ENCODE results near the gene DDB1. TPM values are rescaled to one million over a fixed set of nuclear protein-coding genes. Genes with fewer than 3 reads are reported as not detected.

The DDB1 gene
- total RNA-seq, 1 donor from 2014 or later: 165 TPM

DNA sequence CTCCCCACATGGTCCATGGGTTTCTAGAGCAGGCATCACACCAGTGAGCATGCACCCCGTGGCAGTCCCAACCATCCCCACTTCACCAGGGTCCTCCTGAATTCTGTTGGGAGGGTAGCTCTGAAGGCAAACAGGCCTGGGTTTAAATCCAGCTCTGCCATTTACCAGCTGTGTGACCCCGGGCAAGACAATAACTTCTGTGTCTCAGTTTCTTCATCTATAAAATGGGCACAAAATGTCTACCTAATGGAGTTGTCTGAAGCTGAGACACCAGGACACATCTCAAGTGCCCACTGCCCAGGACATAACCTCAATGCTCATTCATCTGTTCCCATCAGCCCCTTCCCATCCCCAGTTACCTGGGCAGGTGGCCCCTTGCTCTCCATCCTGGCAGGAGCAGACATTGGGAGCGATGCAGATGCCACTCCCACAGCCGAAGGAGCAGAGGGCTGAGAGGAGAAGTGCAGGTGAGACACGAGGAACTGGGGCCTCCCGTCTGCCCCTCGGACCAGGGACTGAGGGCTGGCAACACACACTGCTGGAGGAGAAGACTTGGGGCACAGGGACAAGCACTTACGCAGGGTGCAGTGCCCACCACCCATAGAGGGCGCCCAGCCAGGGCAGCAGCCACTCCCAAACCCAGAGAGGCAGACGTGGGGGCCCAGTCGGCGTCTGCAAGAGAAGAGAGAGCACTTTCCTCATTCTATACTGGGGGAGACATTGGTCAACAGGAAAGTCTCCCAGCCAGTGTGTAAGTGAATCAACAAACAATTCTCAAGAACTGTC, 41.8 kb downstream of the DDB1 start:
- TF ChIP-seq, protein P1, sequence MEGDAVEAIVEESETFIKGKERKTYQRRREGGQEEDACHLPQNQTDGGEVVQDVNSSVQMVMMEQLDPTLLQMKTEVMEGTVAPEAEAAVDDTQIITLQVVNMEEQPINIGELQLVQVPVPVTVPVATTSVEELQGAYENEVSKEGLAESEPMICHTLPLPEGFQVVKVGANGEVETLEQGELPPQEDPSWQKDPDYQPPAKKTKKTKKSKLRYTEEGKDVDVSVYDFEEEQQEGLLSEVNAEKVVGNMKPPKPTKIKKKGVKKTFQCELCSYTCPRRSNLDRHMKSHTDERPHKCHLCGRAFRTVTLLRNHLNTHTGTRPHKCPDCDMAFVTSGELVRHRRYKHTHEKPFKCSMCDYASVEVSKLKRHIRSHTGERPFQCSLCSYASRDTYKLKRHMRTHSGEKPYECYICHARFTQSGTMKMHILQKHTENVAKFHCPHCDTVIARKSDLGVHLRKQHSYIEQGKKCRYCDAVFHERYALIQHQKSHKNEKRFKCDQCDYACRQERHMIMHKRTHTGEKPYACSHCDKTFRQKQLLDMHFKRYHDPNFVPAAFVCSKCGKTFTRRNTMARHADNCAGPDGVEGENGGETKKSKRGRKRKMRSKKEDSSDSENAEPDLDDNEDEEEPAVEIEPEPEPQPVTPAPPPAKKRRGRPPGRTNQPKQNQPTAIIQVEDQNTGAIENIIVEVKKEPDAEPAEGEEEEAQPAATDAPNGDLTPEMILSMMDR (IDR thresholded peaks at IDR 0.05; ENCODE audit: insufficient read depth, low read length, poor library complexity, severe bottlenecking): peak; percentile 13
- Histone ChIP-seq H3K36me3 (ENCODE audit: control insufficient read depth, insufficient read depth, low read length) (no peaks in the 10 kb centered on the region), H3K4me3 (ENCODE audit: low read depth, low read length) (no peak overlapping the region), H3K27me3 (ENCODE audit: control insufficient read depth, insufficient read depth, low read length) (peaks cover 14% of the 10 kb centered on the region)
- DNase-seq (ENCODE audit: low read depth): no peak

DNA sequence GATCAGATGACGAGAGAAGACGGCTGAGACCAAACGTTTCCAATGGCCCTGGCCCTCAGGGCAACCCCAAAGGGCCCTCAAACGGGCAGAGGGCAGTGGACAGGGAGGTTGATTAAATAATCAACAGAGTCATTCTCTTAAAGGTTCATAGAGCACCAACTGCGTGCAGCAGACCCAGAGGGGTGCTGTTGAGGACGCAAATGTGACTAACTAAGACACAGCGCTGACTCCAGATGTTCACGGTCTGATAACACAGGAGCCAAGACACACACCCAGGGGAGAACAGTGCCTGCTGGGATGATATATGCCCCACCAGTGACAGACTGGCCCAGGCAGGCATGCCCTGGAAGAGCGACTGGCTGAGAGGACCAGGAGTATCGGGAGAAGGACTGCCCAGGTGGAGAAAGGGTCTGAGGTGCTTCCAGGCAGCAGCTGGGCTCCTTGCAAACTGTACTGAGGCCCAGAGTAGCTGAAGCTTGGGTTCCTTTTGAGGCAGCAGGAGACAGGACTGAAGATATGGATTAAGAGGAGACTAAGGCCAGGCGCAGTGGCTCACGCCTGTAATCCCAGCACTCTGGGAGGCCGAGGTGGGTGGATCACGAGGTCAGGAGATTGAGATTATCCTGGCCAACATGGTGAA, 45.4 kb downstream of the DDB1 start:
- TF ChIP-seq, protein P1 (IDR thresholded peaks at IDR 0.05; ENCODE audit: insufficient read depth, low read length, poor library complexity, severe bottlenecking): no peak
- peaks cover under 1% of the 10 kb centered on the region for H3K27me3 ChIP-seq (ENCODE audit: control insufficient read depth, insufficient read depth, low read length)
- no peaks in the 10 kb centered on the region for H3K36me3 ChIP-seq (ENCODE audit: control insufficient read depth, insufficient read depth, low read length)
- DNase-seq (ENCODE audit: low read depth): no peak
- H3K4me3 ChIP-seq (ENCODE audit: low read depth, low read length): no peak overlapping the region

DNA sequence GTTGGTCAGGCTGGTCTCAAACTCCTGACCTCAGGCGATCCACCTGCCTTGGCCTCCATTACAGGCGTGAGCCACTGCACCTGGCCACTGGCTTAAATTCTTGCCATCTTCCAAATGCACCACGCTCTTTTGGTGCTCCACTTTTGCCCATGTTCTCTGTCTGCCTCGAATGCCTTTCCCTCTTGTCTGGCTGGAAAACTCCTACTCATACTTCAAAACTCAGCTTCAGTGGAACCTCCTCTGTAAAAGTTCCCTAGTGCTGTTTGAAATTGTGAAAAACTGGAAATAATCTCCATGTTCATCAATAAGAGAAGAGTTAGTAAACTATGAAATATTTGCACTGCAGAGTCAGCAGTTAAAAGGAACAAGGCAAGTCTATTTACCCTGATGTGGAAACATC, 49.3 kb downstream of the DDB1 start:
- Histone ChIP-seq H3K36me3 (ENCODE audit: control insufficient read depth, insufficient read depth, low read length) (no peaks in the 10 kb centered on the region), H3K4me3 (ENCODE audit: low read depth, low read length) (no peak overlapping the region), H3K27me3 (ENCODE audit: control insufficient read depth, insufficient read depth, low read length) (no peaks in the 10 kb centered on the region)
- TF ChIP-seq, protein P1 (IDR thresholded peaks at IDR 0.05; ENCODE audit: insufficient read depth, low read length, poor library complexity, severe bottlenecking): no peak
- DNase-seq (ENCODE audit: low read depth): no peak

DNA sequence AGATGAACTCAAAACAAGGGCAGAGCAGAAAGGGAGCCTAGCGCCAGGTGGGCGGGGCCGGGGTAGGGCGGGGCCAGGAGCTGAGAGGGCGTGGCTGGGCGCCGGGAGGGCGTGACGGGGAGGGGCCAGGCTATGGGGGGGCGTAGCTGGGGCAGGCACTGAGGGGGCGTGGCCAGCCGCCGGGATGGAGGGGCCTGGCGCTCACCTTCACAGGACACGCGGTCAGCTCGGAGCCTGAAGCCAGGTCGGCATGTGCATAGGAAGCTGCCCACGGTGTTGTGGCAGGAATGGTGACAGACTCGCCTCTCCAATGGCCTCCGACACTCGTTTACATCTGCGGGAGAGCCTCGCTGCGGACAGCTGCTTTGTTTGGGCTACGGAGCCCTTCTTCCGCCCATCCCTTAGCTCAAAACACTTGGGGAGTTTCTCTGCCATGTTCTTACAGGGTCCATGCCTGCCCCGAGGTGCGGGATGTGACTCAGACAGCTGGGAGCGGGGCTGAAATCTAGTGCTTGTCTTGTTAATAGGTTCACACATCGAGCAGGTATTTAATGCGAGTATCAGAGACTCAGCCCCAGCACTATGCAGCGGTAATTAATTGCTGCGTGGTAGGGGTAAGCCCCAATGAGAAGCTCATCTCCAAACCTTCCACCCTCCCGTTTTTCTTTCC, 51.2 kb downstream of the DDB1 start:
- TF ChIP-seq, protein P1 (IDR thresholded peaks at IDR 0.05; ENCODE audit: insufficient read depth, low read length, poor library complexity, severe bottlenecking): no peak
- no peak overlapping the region for H3K4me3 ChIP-seq (ENCODE audit: low read depth, low read length)
- no peak for DNase-seq (ENCODE audit: low read depth)
- H3K36me3 ChIP-seq (ENCODE audit: control insufficient read depth, insufficient read depth, low read length): no peaks in the 10 kb centered on the region
- no peaks in the 10 kb centered on the region for H3K27me3 ChIP-seq (ENCODE audit: control insufficient read depth, insufficient read depth, low read length)

GRCh38 chr11:61280883-61281580, 51.9 kb downstream of the DDB1 start:
- TF ChIP-seq, protein P1 (IDR thresholded peaks at IDR 0.05; ENCODE audit: insufficient read depth, low read length, poor library complexity, severe bottlenecking): no peak
- no peak for DNase-seq (ENCODE audit: low read depth)
- Histone ChIP-seq H3K4me3 (ENCODE audit: low read depth, low read length) (no peak overlapping the region), H3K36me3 (ENCODE audit: control insufficient read depth, insufficient read depth, low read length) (no peaks in the 10 kb centered on the region), H3K27me3 (ENCODE audit: control insufficient read depth, insufficient read depth, low read length) (no peaks in the 10 kb centered on the region)

Data from kidney epithelial cell (primary cell).